ENCODE data around the gene PRSS12.
A peak's percentile ranks its signal among the peaks of the same experiment; 100 is the strongest.
"Not testable (repeated sequence)": the region's sequence is repeated elsewhere in the genome, so short reads cannot be mapped to it uniquely, and the experiment has no call there.

PRSS12 gene

GRCh38 chr4:118352843-118353533, at the start of gene PRSS12:
TSS of gene PRSS12 (minus strand) at chr4:118353003. CDS start at chr4:118352720, 283 bp downstream.
- DNase-seq (ENCODE audit: low read depth in 2 of 2) = peak in 1 of 2 donors; percentile 4

- no peak for DNase-seq (ENCODE audit: low read depth in 2 of 2)
Observed at GRCh38 chr4:118400356-118400755, 47.6 kb upstream of the PRSS12 start.

DNA sequence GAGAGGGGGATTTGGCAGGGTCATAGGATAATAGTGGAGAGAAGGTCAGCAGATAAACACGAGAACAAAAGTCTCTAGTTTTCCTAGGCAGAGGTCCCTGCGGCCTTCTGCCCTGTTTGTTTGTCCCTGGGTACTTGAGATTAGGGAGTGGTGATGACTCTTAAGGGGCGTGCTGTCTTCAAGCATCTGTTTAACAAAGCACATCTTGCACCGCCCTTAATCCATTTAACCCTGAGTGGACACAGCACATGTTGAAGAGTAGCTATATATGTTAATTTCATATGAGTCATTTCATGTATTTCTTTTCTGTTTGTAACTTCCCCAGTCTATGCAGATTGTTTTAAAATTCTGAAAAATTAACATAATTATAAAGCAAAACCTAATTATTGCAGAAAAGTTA, 47.1 kb upstream of the PRSS12 start:
- not testable (repeated sequence) for DNase-seq (ENCODE audit: low read depth in 2 of 2)

DNA sequence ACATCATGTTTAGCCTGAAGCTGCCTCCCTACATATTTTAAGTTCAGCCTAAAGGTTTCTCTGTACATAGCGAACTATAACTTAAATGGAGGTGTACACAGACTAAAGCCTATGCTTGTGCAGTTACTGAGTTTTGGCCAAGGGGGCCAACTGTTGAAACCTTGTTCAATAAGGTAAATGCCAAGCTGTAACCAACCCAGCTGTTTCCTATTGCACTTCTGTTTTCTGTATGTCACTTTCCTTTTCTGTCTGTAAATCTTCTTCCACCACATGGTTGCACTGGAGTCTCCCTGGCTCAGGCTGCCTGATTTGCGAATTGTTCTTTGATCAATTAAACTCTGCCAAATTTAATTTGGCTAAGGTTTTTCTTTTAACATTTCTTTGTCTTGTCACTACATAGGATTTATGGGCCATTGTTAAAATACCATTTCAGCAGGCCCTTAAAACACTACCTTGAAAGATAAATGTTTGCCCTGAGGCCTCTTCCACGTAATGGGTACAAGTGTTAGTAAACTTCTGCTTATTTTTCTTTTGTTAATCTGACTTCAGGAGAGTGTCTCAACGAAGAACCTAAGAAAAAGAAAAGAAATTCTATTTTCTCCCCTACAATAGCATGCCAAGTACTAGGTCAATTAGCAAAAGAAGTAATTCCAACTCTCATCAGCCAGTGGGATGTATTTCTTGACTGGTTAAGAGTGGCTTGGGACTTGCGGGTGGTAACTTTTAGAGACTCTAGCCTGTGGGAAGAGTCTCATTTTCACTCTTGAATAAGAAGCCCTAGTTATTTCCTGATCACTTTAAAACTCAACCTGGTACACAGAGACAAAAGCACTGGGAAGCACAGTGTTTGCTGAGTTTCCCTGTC, 45.7 kb upstream of the PRSS12 start:
- no peak for DNase-seq (ENCODE audit: low read depth in 2 of 2)

DNA sequence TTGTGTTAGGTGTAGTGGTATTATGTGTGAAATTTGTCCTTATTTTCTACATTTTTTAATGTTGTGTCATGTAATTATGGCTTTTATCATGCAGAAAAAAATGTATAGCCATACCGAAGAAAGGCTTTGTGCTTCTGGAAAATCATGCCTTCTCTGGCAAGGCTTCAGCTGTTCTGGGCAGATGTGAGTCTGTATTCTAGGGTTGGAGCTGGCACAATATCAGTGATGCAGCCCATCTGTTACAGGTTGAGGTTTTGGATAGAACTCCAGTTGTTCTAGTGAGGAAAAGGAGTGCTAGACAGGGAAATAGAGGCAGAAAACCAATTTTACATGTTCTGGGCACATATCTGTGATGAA, 44.8 kb upstream of the PRSS12 start:
- DNase-seq (ENCODE audit: low read depth in 2 of 2) = no peak

DNA sequence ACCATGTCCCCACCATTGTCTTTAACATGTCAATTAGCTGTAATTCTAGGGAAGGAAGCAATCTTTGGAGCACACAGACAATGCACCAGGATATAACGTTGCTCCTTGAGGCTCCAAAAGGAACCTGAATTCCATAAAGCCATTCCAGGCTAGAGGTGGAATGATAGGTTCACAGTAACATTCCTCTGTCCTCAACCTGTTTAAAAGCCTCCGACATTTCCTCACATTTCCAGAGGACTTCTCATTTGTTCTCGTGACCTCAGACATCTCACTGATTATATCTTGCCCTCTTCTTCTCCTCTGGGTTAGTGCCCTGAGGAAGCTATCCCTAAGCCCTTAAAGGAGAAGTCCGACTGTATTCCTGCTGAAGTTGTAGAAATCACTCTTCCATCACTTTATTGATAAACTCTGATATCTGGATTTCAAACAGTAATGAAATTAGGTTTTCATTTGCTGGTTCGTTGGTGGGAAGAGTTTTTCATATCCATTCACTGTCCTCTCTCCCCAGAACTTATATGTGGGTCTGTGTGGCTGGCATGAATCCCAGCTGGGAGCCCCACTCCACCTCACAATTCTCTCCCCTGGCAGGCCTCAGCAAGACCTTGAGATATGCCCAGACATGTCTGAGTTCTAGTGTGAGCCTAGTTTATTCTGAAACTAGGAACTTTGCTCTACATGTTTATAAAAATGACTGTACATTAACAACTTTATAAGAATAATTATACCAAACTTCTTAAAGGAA, 44.2 kb upstream of the PRSS12 start:
- DNase-seq (ENCODE audit: low read depth in 2 of 2) = no peak

DNA sequence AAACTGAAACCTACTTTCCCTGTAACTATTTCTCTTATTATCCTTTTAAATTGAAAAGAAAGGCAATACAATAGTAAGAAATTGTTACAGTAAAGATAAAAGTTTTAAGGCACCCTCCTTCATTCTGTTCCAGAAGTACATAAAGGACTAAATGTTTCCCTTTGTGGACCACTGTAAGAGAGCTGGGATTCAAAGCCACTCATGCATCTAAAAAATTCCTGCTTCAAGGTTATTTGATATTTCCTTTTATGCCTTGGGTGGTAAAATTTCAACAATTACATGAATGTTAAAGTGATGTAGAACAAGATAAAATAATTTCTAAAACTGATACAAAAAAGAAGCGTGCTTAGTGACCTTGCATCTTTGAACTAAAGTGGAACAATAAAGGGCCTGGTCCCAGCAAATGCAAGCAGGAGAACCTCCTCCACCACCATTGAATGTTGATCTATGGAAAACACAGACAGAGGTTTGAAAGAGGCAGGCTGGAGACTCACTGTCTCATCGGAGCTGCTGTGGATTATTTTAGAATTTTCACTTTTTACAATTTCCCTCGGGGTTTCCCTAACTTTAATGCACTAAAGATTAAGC, 42.3 kb upstream of the PRSS12 start:
- DNase-seq (ENCODE audit: low read depth in 2 of 2) = no peak

DNA sequence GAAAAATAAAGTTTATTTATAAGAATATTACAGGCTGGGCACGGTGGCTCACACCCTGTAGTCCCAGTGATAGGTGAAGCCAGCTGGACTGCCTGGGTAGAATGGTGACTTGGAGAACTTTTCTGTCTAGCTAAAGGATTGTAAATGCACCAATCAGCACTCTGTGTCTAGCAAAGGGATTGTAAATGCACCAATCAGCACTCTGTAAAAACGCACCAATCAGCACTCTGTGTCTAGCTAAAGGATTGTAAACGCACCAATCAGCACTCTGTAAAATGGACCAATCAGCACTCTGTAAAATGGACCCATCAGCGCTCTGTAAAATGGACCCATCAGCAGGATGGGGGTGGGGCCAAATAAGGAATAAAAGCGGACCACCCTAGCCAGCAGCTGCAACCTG, 39.7 kb upstream of the PRSS12 start:
- DNase-seq (ENCODE audit: low read depth in 2 of 2) = not testable (repeated sequence)

DNA sequence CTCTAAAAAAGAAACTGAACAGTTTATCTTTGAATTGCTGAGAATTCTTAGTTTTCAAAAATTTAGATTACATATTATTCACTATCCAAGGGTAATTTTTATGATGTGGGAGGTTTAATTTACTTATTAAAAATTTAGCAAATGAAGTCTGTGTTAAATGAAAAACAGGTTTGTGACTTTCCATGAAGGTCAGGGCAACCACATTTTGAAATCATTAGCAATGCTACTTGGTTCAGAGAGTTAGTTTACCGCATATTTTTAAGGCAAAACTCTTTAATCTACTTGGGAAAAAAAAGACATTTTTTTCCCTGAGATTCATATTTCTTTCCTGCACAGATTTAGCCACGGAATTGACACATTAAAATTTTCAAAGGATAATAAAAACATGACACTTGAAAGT, 37.3 kb upstream of the PRSS12 start:
- no peak for DNase-seq (ENCODE audit: low read depth in 2 of 2)

DNA sequence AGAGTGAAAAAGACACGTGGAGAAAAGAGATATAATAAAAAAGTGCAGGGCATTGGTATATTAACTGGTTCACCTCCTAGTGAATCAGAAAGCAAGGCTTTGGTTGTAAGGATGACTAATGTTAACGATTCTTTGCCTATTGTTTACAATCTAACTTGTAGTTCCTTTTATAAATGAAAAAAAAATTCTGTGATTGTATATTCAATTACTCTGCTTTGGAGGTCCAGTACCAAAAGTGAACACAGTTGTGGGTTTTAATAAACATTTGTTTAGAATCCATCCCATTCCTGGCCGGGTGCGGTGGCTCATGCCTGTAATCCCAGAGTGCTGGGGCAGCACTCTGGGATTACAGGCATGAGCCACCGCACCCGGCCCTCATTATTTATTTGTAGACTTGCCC, 36.9 kb upstream of the PRSS12 start:
- no peak for DNase-seq (ENCODE audit: low read depth in 2 of 2)

- no peak for DNase-seq (ENCODE audit: low read depth in 2 of 2)
Observed at GRCh38 chr4:118388606-118389005, 35.8 kb upstream of the PRSS12 start.

DNA sequence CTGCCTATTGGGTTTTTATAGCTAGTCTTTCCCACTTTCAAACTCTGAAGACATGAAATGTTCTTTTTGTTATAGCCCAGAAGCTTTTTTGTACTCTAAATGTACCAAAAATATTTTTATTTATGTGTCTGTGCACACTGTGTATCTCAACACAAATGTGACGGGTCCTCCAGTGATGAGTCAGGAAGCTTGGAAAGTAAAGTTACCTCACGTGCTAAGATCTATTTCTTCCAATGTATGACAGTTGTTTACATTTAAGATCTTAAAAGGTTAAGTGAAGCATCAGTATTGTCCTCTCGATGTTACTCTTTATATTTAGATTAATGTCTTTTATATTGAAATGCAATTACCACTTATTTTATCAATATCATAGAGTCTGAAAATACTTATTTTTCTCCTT, 29.1 kb upstream of the PRSS12 start:
- no peak for DNase-seq (ENCODE audit: low read depth in 2 of 2)

DNA sequence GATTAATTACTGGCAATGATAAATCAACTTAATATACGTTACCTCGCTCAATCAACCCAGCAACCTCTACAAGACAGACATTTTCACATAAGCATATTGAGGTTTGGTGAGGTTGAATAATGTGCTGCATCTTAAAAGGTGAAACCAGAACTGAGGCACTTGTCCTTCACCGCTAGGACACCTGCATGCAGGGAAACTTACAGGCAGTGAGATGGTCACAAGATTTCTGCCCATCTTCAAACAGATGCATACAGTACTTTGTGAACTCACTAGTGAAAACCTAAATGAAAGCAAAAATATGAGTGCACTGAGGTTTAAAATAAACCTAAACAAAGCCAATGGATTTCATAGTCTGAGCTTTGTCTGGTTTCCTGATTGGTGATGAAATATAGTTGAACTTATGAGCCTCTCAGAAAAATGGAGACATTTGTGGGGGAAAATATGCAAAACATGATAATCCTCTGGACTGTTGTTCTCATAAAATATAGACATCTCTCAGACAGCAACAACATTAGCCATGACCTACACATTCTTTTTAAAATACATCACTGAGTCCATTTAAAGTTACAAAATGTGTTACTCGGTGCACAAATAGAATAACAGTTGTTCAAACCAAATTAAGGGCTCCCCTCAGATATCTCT, 20.9 kb upstream of the PRSS12 start:
- no peak for DNase-seq (ENCODE audit: low read depth in 2 of 2)

DNA sequence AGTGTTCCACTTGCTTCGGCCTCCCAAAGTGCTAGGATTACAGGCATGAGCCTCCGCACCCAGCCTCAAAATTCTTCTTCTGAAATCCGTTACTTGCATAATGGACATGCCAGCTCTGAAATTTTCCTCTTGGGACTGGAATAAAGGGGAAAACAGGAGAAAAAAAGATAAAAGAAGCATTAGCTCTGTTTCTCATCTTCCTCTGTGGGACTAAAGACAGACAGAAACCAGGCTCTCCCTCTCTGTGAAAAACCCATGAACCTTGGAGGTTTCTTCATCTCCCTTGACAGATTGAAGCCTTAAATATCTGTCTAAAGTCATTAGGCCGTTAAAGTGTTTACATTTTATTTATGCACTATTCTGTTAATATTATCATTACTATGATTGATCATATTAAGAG, 19.4 kb upstream of the PRSS12 start:
- DNase-seq (ENCODE audit: low read depth in 2 of 2) = no peak

GRCh38 chr4:118369231-118369630, 16.4 kb upstream of the PRSS12 start:
- DNase-seq (ENCODE audit: low read depth in 2 of 2) = no peak

DNA sequence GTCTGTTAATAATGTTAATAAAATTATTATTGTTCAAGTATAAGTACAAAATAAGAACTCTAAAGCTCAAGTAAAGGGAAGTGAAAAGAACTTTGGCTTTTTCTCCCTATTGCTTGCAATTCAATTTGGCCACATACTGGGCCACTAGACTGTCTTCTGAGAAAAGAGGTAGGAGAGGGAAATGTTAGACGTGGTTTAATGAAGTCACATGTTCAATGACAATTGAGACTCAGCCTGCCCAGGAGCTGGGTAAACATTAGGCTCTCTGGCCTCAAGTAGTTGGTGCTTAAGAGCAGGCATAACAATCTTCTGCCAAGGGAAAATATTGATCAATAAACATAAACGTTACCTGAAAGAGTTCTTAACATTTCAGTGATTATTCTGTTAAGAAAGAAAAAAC, 15.1 kb upstream of the PRSS12 start:
- DNase-seq (ENCODE audit: low read depth in 2 of 2) = no peak

DNA sequence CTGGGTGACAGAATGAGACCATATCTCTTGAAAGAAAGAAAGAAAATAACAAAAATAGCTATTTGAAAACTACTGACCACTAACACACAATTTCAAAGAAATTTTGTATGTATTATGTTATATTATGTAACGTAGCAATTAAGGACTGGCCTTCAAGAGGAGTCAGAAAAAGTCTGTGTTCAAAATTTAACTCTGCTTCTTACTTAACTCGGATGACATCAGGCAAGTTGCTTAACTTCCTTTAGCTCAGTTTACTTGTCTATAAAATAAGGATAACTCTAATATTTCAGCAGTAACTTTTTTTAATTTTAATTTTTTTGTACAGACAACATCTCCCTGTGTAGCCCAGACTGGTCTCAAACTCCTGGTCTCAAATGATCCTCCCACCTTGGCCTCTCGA, 14.6 kb upstream of the PRSS12 start:
- no peak for DNase-seq (ENCODE audit: low read depth in 2 of 2)

DNA sequence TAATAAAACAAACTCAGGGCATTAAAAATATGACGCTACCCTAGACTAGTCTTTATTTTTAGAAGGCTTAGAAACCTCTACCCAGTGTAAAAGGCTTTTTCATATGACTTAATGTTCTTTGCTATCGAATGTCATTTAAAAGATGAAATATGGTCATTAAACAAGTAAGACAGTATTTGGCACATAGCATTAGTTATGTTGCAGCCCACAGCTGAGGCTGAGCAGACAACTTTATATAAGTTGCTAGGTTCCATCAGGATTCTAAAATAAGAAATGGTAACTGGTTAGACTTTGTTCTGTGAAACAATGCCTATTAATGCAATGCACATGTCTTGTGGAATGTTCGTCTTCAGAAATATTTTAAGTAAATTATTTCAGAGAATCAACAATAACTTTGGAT, 10.4 kb upstream of the PRSS12 start:
- DNase-seq (ENCODE audit: low read depth in 2 of 2) = no peak

GRCh38 chr4:118361192-118361591, 8.4 kb upstream of the PRSS12 start:
- no peak for DNase-seq (ENCODE audit: low read depth in 2 of 2)

DNA sequence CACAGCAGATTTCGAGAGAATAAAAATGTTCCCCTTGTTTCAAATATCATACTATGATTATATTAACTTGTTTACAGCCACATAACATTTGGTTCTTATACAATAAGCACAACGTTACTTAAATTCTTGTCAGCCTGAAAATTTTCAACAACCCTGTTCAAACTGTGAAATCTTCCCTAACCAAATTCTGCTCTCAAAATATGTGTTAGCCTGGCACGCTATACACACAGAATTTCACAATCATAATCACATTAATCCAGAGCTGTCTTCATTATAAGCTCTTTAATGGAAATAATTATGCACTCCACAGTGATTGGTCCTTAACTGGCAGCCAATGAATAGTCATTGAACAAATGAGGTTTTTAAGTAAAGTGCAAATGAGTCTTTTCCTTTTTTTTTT, 7.3 kb upstream of the PRSS12 start:
- no peak for DNase-seq (ENCODE audit: low read depth in 2 of 2)

DNA sequence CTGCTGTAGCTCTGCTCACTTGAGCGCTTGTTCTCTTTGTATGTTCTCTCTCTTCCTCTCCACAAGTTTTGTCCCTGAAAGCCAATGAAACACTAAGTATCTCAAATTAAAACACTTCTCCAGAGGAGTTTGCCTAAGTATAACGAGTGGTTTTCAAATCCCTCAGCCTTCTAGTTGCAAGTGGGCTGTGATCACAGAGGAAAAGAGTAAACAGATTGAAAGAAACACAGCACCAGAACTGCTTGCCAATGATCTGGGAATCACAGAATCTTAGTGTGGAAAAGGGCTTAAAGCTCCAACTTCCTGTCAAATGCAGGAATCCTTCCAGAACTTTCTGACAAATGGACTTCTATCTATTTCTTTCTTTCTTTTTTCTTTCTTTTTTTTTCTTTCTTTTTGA, 4.8 kb upstream of the PRSS12 start:
- no peak for DNase-seq (ENCODE audit: low read depth in 2 of 2)

DNA sequence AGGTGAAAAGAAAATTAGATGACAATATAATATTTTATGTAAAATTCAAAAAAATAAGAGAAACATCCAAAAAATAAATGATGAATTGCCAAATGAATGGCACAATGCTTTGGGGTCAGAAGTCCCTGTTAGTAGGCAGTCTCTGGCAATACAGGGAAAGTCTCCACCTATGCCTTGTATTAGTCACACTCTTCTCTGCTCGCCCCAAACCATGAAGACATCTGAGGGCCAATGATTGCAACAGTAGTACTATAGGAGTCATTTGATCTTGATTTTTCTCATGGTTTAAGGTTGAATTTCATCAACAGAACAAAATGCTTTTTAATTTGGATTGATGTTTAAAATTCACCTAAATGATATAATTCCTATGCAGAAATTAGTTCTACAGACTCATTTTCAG, 3.9 kb upstream of the PRSS12 start:
- DNase-seq (ENCODE audit: low read depth in 2 of 2) = no peak

Measured in activated CD8-positive, alpha-beta memory T cell treated with anti-CD3 and anti-CD28 coated beads for 4 hours (primary cell).